Fibroblast of lung (primary cell): Measurements from ENCODE around the gene FAM13A. TPM values are rescaled to one million over a fixed set of nuclear protein-coding genes. Genes with fewer than 3 reads are reported as not detected.

Experiments used
- DNase-seq, 2 donors: peaks; one replicate each; pipeline versions ENCODE4 v3.0.0 to v3.0.0-alpha.2; 2010; ENCODE audit warnings: low read depth in 2 of 2
- H2AFZ ChIP-seq: 2 replicates; pipeline ENCODE4 v1.5.1; 2012; ENCODE audit warnings: low read length, control low read depth, inconsistent platforms
- H3K27ac ChIP-seq: 2 replicates; pipeline ENCODE4 v1.5.1; 2011; ENCODE audit warnings: low read length, control low read depth; ENCODE audit not compliant: insufficient read depth
- H3K27me3 ChIP-seq: 2 replicates; pipeline ENCODE4 v1.5.1; 2011; ENCODE audit warnings: mild to moderate bottlenecking, low read length; ENCODE audit not compliant: control insufficient read depth, insufficient read depth
- H3K36me3 ChIP-seq: 2 replicates; pipeline ENCODE4 v1.5.1; 2011; ENCODE audit warnings: low read length; ENCODE audit not compliant: control insufficient read depth, insufficient read depth
- H3K4me1 ChIP-seq: 2 replicates; pipeline ENCODE4 v1.5.1; 2011; ENCODE audit warnings: low read length; ENCODE audit not compliant: control insufficient read depth, insufficient read depth; ENCODE audit errors: extremely low read depth
- H3K4me2 ChIP-seq: 2 replicates; pipeline ENCODE4 v1.5.1; 2011; ENCODE audit warnings: low read length, control low read depth; ENCODE audit not compliant: insufficient read depth; ENCODE audit errors: extremely low read depth
- H3K4me3 ChIP-seq, 4 experiments: fragments of 200-600 bp in 1 of 4; sonication (generic) in 1 of 4; replicated peaks in 1 of 4; 2 replicates each; pipeline ENCODE4 v1.5.1; 2011 to 2016; ENCODE audit warnings: low read length in 4 of 4, low read depth in 3 of 4, mild to moderate bottlenecking in 3 of 4, control low read depth in 2 of 4, inconsistent platforms in 1 of 4, mixed read lengths in 1 of 4; ENCODE audit not compliant: insufficient read depth in 1 of 4; ENCODE audit errors: control extremely low read depth in 1 of 4
- H3K79me2 ChIP-seq: 2 replicates; pipeline ENCODE4 v1.5.1; 2012; ENCODE audit warnings: mild to moderate bottlenecking, low read length, inconsistent platforms; ENCODE audit not compliant: control insufficient read depth, insufficient read depth
- H3K9ac ChIP-seq: 2 replicates; pipeline ENCODE4 v1.5.1; 2011; ENCODE audit warnings: mild to moderate bottlenecking, low read length, control low read depth; ENCODE audit not compliant: insufficient read depth
- H3K9me3 ChIP-seq: 2 replicates; pipeline ENCODE4 v1.5.1; 2012; ENCODE audit warnings: low read depth, low read length; ENCODE audit not compliant: control insufficient read depth, insufficient read depth
- H4K20me1 ChIP-seq: 2 replicates; pipeline ENCODE4 v1.5.1; 2011; ENCODE audit warnings: low read length; ENCODE audit not compliant: control insufficient read depth, insufficient read depth; ENCODE audit errors: extremely low read depth
- EZH2 ChIP-seq: IDR thresholded peaks from 2 replicates; pipeline ENCODE4 v1.5.1; 2012; ENCODE audit warnings: low read length, control low read depth, mild to moderate bottlenecking; ENCODE audit errors: missing control alignments
- polyA plus RNA-seq, 2 donors: library from polyadenylated mRNA; depleted of rRNA in 1 of 2; stranded (reverse) in 1 of 2; unstranded in 1 of 2; fragments of >200 nt; gene quantifications; 2 replicates each; pipeline ENCODE4 v1.2.1, GENCODE V29; 2011 to 2012; ENCODE audit warnings: missing spikeins in 1 of 2
- total RNA-seq: library from RNA; depleted of rRNA; stranded (reverse); fragments of >200 nt; gene quantifications from 2 replicates; pipeline ENCODE4 v1.2.1, GENCODE V29; 2014
- TF ChIP-seq, protein P1 (sequence below), 2 donors: IDR thresholded peaks in 1 of 2; conservative IDR thresholded peaks in 1 of 2; 1 replicate in 1 of 2; 2 replicates in 1 of 2; pipeline ENCODE4 v1.5.1; 2011 to 2012; ENCODE audit warnings: low read length in 2 of 2, control low read depth in 1 of 2, inconsistent platforms in 1 of 2, low read depth in 1 of 2, mild to moderate bottlenecking in 1 of 2

FAM13A gene
- total and polyA plus RNA-seq, 2 donors (not counting 1 experiment from before 2014, with no cell fraction given): 14.3 to 23.9 TPM

DNA sequence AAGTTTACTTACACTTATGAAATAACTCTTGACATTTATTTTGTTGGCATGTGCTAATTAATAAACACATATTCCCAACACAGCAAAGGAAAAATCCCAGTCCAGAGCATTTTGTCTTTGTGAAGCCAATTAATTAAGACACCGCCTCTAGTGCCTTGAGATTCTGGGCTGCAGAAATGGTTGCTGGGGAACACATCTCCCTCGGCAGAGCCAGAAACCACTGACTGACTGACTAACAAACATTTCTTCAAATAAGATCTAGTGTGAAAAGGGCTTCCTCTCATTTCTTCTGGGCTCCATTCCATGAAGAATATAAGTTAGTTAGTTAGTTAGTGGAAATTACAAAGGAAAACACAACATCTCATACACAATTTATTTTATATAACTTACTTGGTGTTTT is 331.0 kb downstream of the FAM13A start:
- H3K9me3 ChIP-seq: no peaks in the 10 kb centered on the region
- H3K27me3 ChIP-seq: no peaks in the 10 kb centered on the region
- no peaks in the 10 kb centered on the region for H4K20me1 ChIP-seq
- peak in 1 of 2 donors; percentile 36 for DNase-seq
- H3K79me2 ChIP-seq: no peaks in the 10 kb centered on the region
- H3K4me3 ChIP-seq: no peak overlapping the region
- no peak for TF ChIP-seq EZH2
- TF ChIP-seq, protein P1, sequence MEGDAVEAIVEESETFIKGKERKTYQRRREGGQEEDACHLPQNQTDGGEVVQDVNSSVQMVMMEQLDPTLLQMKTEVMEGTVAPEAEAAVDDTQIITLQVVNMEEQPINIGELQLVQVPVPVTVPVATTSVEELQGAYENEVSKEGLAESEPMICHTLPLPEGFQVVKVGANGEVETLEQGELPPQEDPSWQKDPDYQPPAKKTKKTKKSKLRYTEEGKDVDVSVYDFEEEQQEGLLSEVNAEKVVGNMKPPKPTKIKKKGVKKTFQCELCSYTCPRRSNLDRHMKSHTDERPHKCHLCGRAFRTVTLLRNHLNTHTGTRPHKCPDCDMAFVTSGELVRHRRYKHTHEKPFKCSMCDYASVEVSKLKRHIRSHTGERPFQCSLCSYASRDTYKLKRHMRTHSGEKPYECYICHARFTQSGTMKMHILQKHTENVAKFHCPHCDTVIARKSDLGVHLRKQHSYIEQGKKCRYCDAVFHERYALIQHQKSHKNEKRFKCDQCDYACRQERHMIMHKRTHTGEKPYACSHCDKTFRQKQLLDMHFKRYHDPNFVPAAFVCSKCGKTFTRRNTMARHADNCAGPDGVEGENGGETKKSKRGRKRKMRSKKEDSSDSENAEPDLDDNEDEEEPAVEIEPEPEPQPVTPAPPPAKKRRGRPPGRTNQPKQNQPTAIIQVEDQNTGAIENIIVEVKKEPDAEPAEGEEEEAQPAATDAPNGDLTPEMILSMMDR (conservative IDR thresholded peaks at IDR 0.05 in 1 of 2, IDR thresholded peaks at IDR 0.05 in 1 of 2; ENCODE audit: low read depth in 1 of 2, low read length in 2 of 2): no peak
- H3K36me3 ChIP-seq: peaks cover 11% of the 10 kb centered on the region
- H2AFZ ChIP-seq: no peak overlapping the region
- H3K9ac ChIP-seq: no peak overlapping the region
- H3K4me2 ChIP-seq: no peak overlapping the region
- peaks cover 7% of the 10 kb centered on the region for H3K4me1 ChIP-seq
- H3K27ac ChIP-seq: no peak overlapping the region

DNA sequence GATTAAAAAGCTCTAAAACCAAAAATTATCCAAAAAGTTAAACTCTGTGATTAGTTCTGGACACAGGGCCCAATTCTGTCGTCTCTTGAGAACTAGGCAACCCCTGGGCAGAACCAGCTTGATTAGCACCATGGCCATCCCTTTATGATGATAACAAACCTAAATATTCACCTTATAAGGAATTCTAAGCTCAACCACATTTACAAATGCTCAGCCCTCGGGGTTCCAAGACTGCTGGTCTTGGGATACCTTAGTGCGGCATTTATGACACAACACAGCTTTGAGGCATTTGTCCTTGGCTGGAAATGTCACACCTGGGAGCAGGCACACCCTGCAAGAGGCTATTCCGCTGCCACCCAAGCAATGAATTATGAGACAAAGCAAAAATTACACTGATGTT is 331.8 kb downstream of the FAM13A start:
- no peaks in the 10 kb centered on the region for H4K20me1 ChIP-seq
- H3K9me3 ChIP-seq: no peaks in the 10 kb centered on the region
- no peak overlapping the region for H3K4me3 ChIP-seq
- DNase-seq: no peak
- TF ChIP-seq EZH2: no peak
- TF ChIP-seq, protein P1 (conservative IDR thresholded peaks at IDR 0.05 in 1 of 2, IDR thresholded peaks at IDR 0.05 in 1 of 2; ENCODE audit: low read depth in 1 of 2, low read length in 2 of 2): no peak
- H3K9ac ChIP-seq: no peak overlapping the region
- H3K27me3 ChIP-seq: no peaks in the 10 kb centered on the region
- peaks cover 11% of the 10 kb centered on the region for H3K36me3 ChIP-seq
- no peak overlapping the region for H3K4me2 ChIP-seq
- H3K27ac ChIP-seq: no peak overlapping the region
- peaks cover 7% of the 10 kb centered on the region for H3K4me1 ChIP-seq
- H3K79me2 ChIP-seq: no peaks in the 10 kb centered on the region
- H2AFZ ChIP-seq: no peak overlapping the region

DNA sequence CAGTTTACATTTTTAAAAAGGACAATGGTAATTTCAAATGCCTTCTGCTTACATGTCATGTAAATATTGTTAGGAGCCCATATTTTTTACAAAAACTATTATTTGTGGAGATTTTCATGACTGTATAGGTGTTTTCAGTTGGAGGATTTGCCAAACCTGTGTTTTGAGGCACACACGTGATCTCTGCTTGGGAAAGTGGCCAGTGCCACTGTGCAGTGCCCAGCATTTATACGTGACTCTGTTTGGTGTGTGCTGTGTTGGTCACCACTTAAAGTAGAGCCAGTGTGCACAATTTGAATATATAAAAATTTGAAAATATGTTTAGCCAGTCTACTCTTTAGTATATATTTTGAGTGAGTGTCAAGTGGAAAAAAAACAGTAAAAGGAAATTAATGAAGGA is 332.6 kb downstream of the FAM13A start:
- TF ChIP-seq, protein P1 (conservative IDR thresholded peaks at IDR 0.05 in 1 of 2, IDR thresholded peaks at IDR 0.05 in 1 of 2; ENCODE audit: low read depth in 1 of 2, low read length in 2 of 2): no peak
- H2AFZ ChIP-seq: no peak overlapping the region
- peaks cover 11% of the 10 kb centered on the region for H3K36me3 ChIP-seq
- DNase-seq: no peak
- no peak overlapping the region for H3K4me2 ChIP-seq
- H3K9me3 ChIP-seq: no peaks in the 10 kb centered on the region
- H4K20me1 ChIP-seq: no peaks in the 10 kb centered on the region
- H3K27me3 ChIP-seq: no peaks in the 10 kb centered on the region
- peaks cover 7% of the 10 kb centered on the region for H3K4me1 ChIP-seq
- no peak overlapping the region for H3K4me3 ChIP-seq
- no peak overlapping the region for H3K9ac ChIP-seq
- no peak overlapping the region for H3K27ac ChIP-seq
- no peaks in the 10 kb centered on the region for H3K79me2 ChIP-seq
